Measurements from ENCODE around the gene CAPN14. TPM values are rescaled to one million over a fixed set of nuclear protein-coding genes. Genes with fewer than 3 reads are reported as not detected.
"Not testable (repeated sequence)": the region's sequence is repeated elsewhere in the genome, so short reads cannot be mapped to it uniquely, and the experiment has no call there.

The CAPN14 gene
- total RNA-seq, 1 experiment from 2014 or later = not detected

DNA sequence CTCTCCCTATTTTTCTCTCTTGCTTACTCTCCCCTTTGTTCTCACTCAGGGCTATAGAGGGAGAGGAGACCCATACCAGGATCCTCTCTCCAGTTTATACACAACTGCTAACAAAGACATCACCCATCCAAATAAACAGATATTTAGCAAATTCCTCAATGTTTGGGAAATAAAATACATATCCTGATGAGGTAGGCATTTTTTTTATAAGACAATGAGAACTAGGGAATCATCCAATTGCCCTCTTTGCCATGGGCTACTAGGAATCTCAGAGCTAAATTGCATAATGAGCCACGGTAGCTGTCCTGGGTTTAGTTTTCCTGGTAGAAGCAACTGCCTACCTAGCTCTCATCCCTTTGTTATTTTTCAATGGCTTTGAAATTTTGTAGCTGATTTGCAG is 27.1 kb downstream of the CAPN14 start:
- Mint-ChIP-seq H3K36me3 (ENCODE audit: insufficient read depth, unreplicated experiment) (no peaks in the 10 kb centered on the region), H3K4me3 (ENCODE audit: unreplicated experiment) (no peak overlapping the region), H3K27ac (ENCODE audit: low read depth, unreplicated experiment) (no peak overlapping the region), H3K27me3 (ENCODE audit: insufficient read depth, unreplicated experiment) (peaks cover 28% of the 10 kb centered on the region), H3K9me3 (ENCODE audit: unreplicated experiment) (no peaks in the 10 kb centered on the region), H3K4me1 (ENCODE audit: insufficient read depth, unreplicated experiment) (no peaks in the 10 kb centered on the region)
- ChIA-PET POLR2A (no interaction called here), CTCF (interaction anchor here (0.9 to 1.8 kb wide), 2 partner anchors 19 to 143 kb away, joined by 6 to 8 read pairs; no protein-coding TSS in a partner anchor)
- no peak for DNase-seq (ENCODE audit: unreplicated experiment)
- intact Hi-C loops (cut with micrococcal nuclease) = no loop called here
- TF ChIP-seq, protein P1, sequence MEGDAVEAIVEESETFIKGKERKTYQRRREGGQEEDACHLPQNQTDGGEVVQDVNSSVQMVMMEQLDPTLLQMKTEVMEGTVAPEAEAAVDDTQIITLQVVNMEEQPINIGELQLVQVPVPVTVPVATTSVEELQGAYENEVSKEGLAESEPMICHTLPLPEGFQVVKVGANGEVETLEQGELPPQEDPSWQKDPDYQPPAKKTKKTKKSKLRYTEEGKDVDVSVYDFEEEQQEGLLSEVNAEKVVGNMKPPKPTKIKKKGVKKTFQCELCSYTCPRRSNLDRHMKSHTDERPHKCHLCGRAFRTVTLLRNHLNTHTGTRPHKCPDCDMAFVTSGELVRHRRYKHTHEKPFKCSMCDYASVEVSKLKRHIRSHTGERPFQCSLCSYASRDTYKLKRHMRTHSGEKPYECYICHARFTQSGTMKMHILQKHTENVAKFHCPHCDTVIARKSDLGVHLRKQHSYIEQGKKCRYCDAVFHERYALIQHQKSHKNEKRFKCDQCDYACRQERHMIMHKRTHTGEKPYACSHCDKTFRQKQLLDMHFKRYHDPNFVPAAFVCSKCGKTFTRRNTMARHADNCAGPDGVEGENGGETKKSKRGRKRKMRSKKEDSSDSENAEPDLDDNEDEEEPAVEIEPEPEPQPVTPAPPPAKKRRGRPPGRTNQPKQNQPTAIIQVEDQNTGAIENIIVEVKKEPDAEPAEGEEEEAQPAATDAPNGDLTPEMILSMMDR (IDR thresholded peaks at IDR 0.05; ENCODE audit: unreplicated experiment) = no peak
- no TSS peak for BruUV-seq (replicated peaks)

DNA sequence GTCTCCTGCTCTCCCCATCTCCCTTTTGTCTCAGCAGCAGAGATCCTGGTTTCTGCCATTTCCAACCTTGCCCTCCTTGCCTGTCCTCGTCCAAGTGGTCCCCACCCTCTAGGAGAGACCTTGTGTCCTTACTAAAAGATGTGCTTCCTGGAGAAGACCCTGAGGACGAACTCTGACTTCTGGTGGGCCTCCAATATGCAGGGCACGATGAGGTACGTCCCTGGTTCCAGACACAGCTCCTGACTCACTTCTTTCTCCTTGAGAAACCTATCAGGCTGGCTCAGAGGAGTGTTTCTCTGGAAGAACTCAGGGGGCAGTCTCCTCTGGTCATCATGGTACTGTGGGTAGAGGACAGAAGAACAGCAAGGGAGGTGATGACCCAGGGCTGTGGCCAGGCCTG is 28.2 kb downstream of the CAPN14 start:
- Mint-ChIP-seq H3K4me1 (ENCODE audit: insufficient read depth, unreplicated experiment) (no peaks in the 10 kb centered on the region), H3K27ac (ENCODE audit: low read depth, unreplicated experiment) (no peak overlapping the region), H3K36me3 (ENCODE audit: insufficient read depth, unreplicated experiment) (no peaks in the 10 kb centered on the region), H3K9me3 (ENCODE audit: unreplicated experiment) (no peaks in the 10 kb centered on the region), H3K4me3 (ENCODE audit: unreplicated experiment) (no peak overlapping the region), H3K27me3 (ENCODE audit: insufficient read depth, unreplicated experiment) (peaks cover 39% of the 10 kb centered on the region)
- TF ChIP-seq, protein P1 (IDR thresholded peaks at IDR 0.05; ENCODE audit: unreplicated experiment) = no peak
- BruUV-seq (replicated peaks) = no TSS peak
- ChIA-PET CTCF (interaction anchor here (0.9 to 1.8 kb wide), 3 partner anchors 18 to 144 kb away, joined by 4 to 8 read pairs (median 6); no protein-coding TSS in a partner anchor), POLR2A (no interaction called here)
- no peak for DNase-seq (ENCODE audit: unreplicated experiment)
- intact Hi-C loops (cut with micrococcal nuclease) = no loop called here

DNA sequence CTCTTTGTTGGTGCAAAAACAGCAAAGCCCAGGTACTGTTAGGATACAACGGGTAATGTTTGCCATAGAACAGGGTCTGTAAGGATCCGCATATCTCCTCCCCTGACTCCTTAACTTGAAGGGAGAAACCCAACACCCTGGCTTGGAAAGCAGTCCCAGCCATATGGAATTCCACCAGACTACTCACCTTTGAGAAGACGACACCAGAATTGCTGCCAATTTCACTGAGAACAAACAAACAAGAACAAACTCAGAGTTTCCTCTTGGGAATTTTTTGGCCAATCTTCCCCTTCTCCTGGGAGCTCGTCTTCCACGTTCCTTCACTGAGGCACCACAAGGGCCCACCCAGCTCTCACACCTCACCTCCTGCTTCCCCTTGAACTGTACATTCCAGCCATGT is 29.2 kb downstream of the CAPN14 start:
- Mint-ChIP-seq H3K9me3 (ENCODE audit: unreplicated experiment) (no peaks in the 10 kb centered on the region), H3K27me3 (ENCODE audit: insufficient read depth, unreplicated experiment) (peaks cover 43% of the 10 kb centered on the region), H3K36me3 (ENCODE audit: insufficient read depth, unreplicated experiment) (no peaks in the 10 kb centered on the region), H3K27ac (ENCODE audit: low read depth, unreplicated experiment) (no peak overlapping the region), H3K4me3 (ENCODE audit: unreplicated experiment) (no peak overlapping the region), H3K4me1 (ENCODE audit: insufficient read depth, unreplicated experiment) (no peaks in the 10 kb centered on the region)
- TF ChIP-seq, protein P1 (IDR thresholded peaks at IDR 0.05; ENCODE audit: unreplicated experiment) = no peak
- ChIA-PET CTCF (interaction anchor here (0.6 kb wide), 1 partner anchor 45 kb away, joined by 3 read pairs; no protein-coding TSS in a partner anchor), POLR2A (interaction anchor here (1.1 kb wide), 1 partner anchor 13 kb away, joined by 4 read pairs; no protein-coding TSS in a partner anchor)
- intact Hi-C loops (cut with micrococcal nuclease) = no loop called here
- no peak for DNase-seq (ENCODE audit: unreplicated experiment)
- BruUV-seq (replicated peaks) = no TSS peak

DNA sequence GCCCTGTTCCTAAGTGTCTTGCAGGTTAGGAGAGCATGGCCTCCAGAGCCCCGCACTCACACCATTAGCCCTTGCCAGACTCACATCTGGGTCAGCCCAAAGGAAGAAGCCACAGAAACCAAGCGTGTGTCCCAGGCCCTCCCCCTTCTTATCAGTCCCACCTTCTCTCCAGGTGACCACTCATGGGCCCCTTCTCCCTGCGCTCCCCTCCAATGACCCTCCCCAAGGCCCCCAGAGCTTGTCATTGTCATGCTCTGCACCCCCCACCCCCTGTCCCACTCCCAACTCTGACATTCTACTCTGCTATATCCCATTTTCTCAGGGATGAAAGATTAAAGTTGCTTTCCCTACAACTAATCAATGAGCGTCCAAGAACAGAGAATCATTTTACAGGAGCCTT is 30.1 kb downstream of the CAPN14 start:
- no peaks in the 10 kb centered on the region for H3K4me1 Mint-ChIP-seq (ENCODE audit: insufficient read depth, unreplicated experiment)
- peaks cover 43% of the 10 kb centered on the region for H3K27me3 Mint-ChIP-seq (ENCODE audit: insufficient read depth, unreplicated experiment)
- TF ChIP-seq, protein P1 (IDR thresholded peaks at IDR 0.05; ENCODE audit: unreplicated experiment) = no peak
- no peaks in the 10 kb centered on the region for H3K36me3 Mint-ChIP-seq (ENCODE audit: insufficient read depth, unreplicated experiment)
- intact Hi-C loops (cut with micrococcal nuclease) = no loop called here
- DNase-seq (ENCODE audit: unreplicated experiment) = no peak
- H3K27ac Mint-ChIP-seq (ENCODE audit: low read depth, unreplicated experiment) = no peak overlapping the region
- no TSS peak for BruUV-seq (replicated peaks)
- H3K9me3 Mint-ChIP-seq (ENCODE audit: unreplicated experiment) = no peaks in the 10 kb centered on the region
- H3K4me3 Mint-ChIP-seq (ENCODE audit: unreplicated experiment) = no peak overlapping the region
- ChIA-PET POLR2A (interaction anchor here (1.1 kb wide), 1 partner anchor 12 kb away, joined by 4 read pairs; no protein-coding TSS in a partner anchor), CTCF (no interaction called here)

DNA sequence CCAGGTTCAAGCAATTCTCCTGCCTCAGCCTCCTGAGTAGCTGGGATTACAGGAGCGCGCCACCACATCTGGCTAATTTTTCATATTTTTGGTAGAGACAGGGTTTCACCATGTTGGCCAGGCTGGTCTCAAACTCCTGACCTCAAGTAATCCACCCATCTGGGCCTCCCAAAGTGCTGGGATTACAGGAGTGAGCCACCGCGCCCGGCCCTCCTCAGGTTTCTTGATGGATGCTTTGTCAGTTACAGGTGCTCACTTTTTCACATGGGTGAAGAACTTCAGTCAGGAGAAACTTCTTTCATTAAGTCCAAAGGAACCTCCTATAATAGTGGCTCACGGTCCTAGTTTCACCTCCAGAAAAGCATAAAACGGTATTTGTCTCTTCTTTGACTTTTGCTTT is 33.3 kb downstream of the CAPN14 start:
- H3K4me1 Mint-ChIP-seq (ENCODE audit: insufficient read depth, unreplicated experiment); POLR2A ChIA-PET; BruUV-seq (replicated peaks); DNase-seq (ENCODE audit: unreplicated experiment); H3K36me3 Mint-ChIP-seq (ENCODE audit: insufficient read depth, unreplicated experiment); H3K27ac Mint-ChIP-seq (ENCODE audit: low read depth, unreplicated experiment); CTCF ChIA-PET; intact Hi-C loops (cut with micrococcal nuclease); H3K9me3 Mint-ChIP-seq (ENCODE audit: unreplicated experiment); H3K4me3 Mint-ChIP-seq (ENCODE audit: unreplicated experiment): not testable (repeated sequence)
- H3K27me3 Mint-ChIP-seq (ENCODE audit: insufficient read depth, unreplicated experiment) = peaks cover 27% of the 10 kb centered on the region

Data from MCF 10A (cell line).